Adrenal gland (tissue), 5 donors: Measurements from ENCODE around the gene RTP1.
A peak's percentile ranks its signal among the peaks of the same experiment; 100 is the strongest.

ENCODE experiments used
- CTCF ChIP-seq, 6 experiments: fragments of 450-650 bp in 4 of 6; fragments of 200-600 bp in 2 of 6; sonication (generic) in 1 of 6; IDR thresholded peaks; 1 replicate in 5 of 6; 2 replicates in 1 of 6; pipeline versions ENCODE4 v1.5.1 to v1.8.0; 2016 to 2021; ENCODE audit warnings: antibody characterized with exemption in 6 of 6, mild to moderate bottlenecking in 2 of 6, moderate library complexity in 1 of 6
- POLR2A ChIP-seq, 2 donors: fragments of 450-650 bp; IDR thresholded peaks; one replicate each; pipeline ENCODE4 v1.6.1; 2017; ENCODE audit warnings: antibody characterized with exemption in 2 of 2, mild to moderate bottlenecking in 2 of 2, moderate library complexity in 1 of 2
- donor health status: DM: no; HTN: no; CAD: no.

- TF ChIP-seq POLR2A (IDR thresholded peaks at IDR 0.05) (no peak), CTCF (IDR thresholded peaks at IDR 0.05) (peak in 1 of 6 experiments; percentile 7)
These were observed 46.7 kb upstream of the RTP1 start for GRCh38 chr3:187150599-187150998.
